Stimulated activated CD8-positive, alpha-beta memory T cell treated with anti-CD3 and anti-CD28 coated beads, Interleukin-15, amount 100 ng/mL, for 48 hours (primary cell): ENCODE results near the gene SESN1.

Experiments used
- DNase-seq, 2 donors: peaks; one replicate each; pipeline ENCODE4 v3.0.0-alpha.2; 2020; ENCODE audit warnings: low read depth in 2 of 2

The SESN1 gene

GRCh38 chr6:108940741-108941140 lies 153.9 kb downstream of the SESN1 start:
- DNase-seq: no peak

- no peak for DNase-seq
Measured at GRCh38 chr6:108937170-108937569, 157.5 kb downstream of the SESN1 start.
